ENCODE measurements around the gene CLSTN1. TPM values are rescaled to one million over a fixed set of nuclear protein-coding genes. Genes with fewer than 3 reads are reported as not detected.
A peak's percentile ranks its signal among the peaks of the same experiment; 100 is the strongest.

The CLSTN1 gene
- polyA plus RNA-seq (2011; rRNA removed) (25.9 and 34.3 TPM in 2 replicates), polyA minus RNA-seq (2011; rRNA and poly(A)+ RNA removed) (30.2 and 47.0 TPM in 2 replicates)

- no peak for TF ChIP-seq CTCF (IDR thresholded peaks at IDR 0.05; ENCODE audit: insufficient read depth, low read depth, low read length)
- ChIA-PET CTCF (no interaction called here), POLR2A (interaction anchor here (0.5 kb wide), 1 partner anchor 24 kb away, joined by 4 read pairs; no protein-coding TSS in a partner anchor)
- no peak for DNase-seq (ENCODE audit: low read depth)
- Histone ChIP-seq H3K27me3 (ENCODE audit: control insufficient read depth, insufficient read depth, low read length) (no peaks in the 10 kb centered on the region), H3K36me3 (ENCODE audit: control insufficient read depth, insufficient read depth, low read length) (no peaks in the 10 kb centered on the region), H3K4me3 (ENCODE audit: low read depth, low read length) (peak within 1 kb of the TSS; percentile 57)
Observed at GRCh38 chr1:9823943-9824701, at the start of gene CLSTN1. CLSTN1 (minus strand) TSS chr1:9823965; CDS start chr1:9823733, 232 bp downstream.

GRCh38 chr1:9873385-9873784, 49.6 kb upstream of the CLSTN1 start:
- POLR2A ChIA-PET: no interaction called here
- no peaks in the 10 kb centered on the region for H3K27me3 ChIP-seq (ENCODE audit: control insufficient read depth, insufficient read depth, low read length)
- CTCF ChIA-PET: interaction anchor here (0.8 to 5.5 kb wide), 9 partner anchors 12 to 247 kb away, joined by 3 to 45 read pairs (median 4); partner anchors contain the start of genes LZIC and NMNAT1

GRCh38 chr1:9872430-9873165, 48.8 kb upstream of the CLSTN1 start:
- DNase-seq (ENCODE audit: low read depth): no peak
- no peaks in the 10 kb centered on the region for H3K27me3 ChIP-seq (ENCODE audit: control insufficient read depth, insufficient read depth, low read length)
- no peak for TF ChIP-seq CTCF (IDR thresholded peaks at IDR 0.05; ENCODE audit: insufficient read depth, low read depth, low read length)
- peaks cover 1% of the 10 kb centered on the region; the same call in 1 of the 2 replicates for H3K36me3 ChIP-seq (ENCODE audit: control insufficient read depth, insufficient read depth, low read length)
- H3K4me3 ChIP-seq (ENCODE audit: low read depth, low read length): no peak overlapping the region
- CTCF ChIA-PET: interaction anchor here (0.9 to 5.5 kb wide), 7 partner anchors 12 to 268 kb away, joined by 3 to 45 read pairs (median 4); partner anchors contain the start of genes LZIC and NMNAT1
- POLR2A ChIA-PET: no interaction called here

More at GRCh38 chr1:9873385-9873784, 49.6 kb upstream of the CLSTN1 start:
- Histone ChIP-seq H3K36me3 (ENCODE audit: control insufficient read depth, insufficient read depth, low read length) (peaks cover 1% of the 10 kb centered on the region; the same call in 1 of the 2 replicates), H3K4me3 (ENCODE audit: low read depth, low read length) (no peak overlapping the region)
- no peak for DNase-seq (ENCODE audit: low read depth)
- no peak for TF ChIP-seq CTCF (IDR thresholded peaks at IDR 0.05; ENCODE audit: insufficient read depth, low read depth, low read length)

- TF ChIP-seq CTCF (IDR thresholded peaks at IDR 0.05; ENCODE audit: insufficient read depth, low read depth, low read length): no peak
- H3K4me3 ChIP-seq (ENCODE audit: low read depth, low read length): no peak overlapping the region
- POLR2A ChIA-PET: no interaction called here
- H3K36me3 ChIP-seq (ENCODE audit: control insufficient read depth, insufficient read depth, low read length): peaks cover 1% of the 10 kb centered on the region; the same call in 1 of the 2 replicates
- CTCF ChIA-PET: interaction anchor here (0.8 to 5.5 kb wide), 4 partner anchors 71 to 269 kb away, joined by 3 to 45 read pairs (median 10); partner anchors contain the start of genes LZIC and NMNAT1
- DNase-seq (ENCODE audit: low read depth): no peak
- H3K27me3 ChIP-seq (ENCODE audit: control insufficient read depth, insufficient read depth, low read length): no peaks in the 10 kb centered on the region
Observed at GRCh38 chr1:9871707-9872425, 48.1 kb upstream of the CLSTN1 start.
